Thoracic aorta (tissue), 2 donors: ENCODE results near the gene C3orf70. TPM values are rescaled to one million over a fixed set of nuclear protein-coding genes. Genes with fewer than 3 reads are reported as not detected.
A peak's percentile ranks its signal among the peaks of the same experiment; 100 is the strongest.

Experiments used
- ATAC-seq: fragments of 150-250 bp; one replicate; pipeline ENCODE4 v1.8.0; 2017; ENCODE audit warnings: low read depth; ENCODE audit not compliant: insufficient number of reproducible peaks, low FRiP score
- DNase-seq: peaks from one replicate; pipeline ENCODE4 v3.0.0-alpha.2; 2020; ENCODE audit warnings: low spot score
- H3K27ac ChIP-seq, 2 donors: fragments of 200-600 bp; sonication (generic); 1 replicate in 1 of 2; 2 replicates in 1 of 2; pipeline ENCODE4 v1.5.1; 2016; ENCODE audit warnings: mild to moderate bottlenecking in 2 of 2, moderate library complexity in 2 of 2
- H3K27me3 ChIP-seq: fragments of 200-600 bp; sonication (generic); replicated peaks from 2 replicates; pipeline ENCODE4 v1.6.0; 2016; ENCODE audit warnings: mild to moderate bottlenecking; ENCODE audit not compliant: insufficient read depth
- H3K36me3 ChIP-seq: fragments of 200-600 bp; sonication (generic); one replicate; pipeline ENCODE4 v1.5.1; 2016
- H3K4me1 ChIP-seq, 2 donors: fragments of 200-600 bp; sonication (generic); 1 replicate in 1 of 2; 2 replicates in 1 of 2; pipeline versions ENCODE4 v1.5.1 to v1.6.0; 2016; ENCODE audit warnings: low read depth in 2 of 2, mild to moderate bottlenecking in 1 of 2; ENCODE audit not compliant: control insufficient read depth in 1 of 2
- H3K4me3 ChIP-seq: fragments of 200-600 bp; sonication (generic); 2 replicates; pipeline ENCODE4 v1.5.1; 2016; ENCODE audit warnings: mild to moderate bottlenecking
- H3K9me3 ChIP-seq: fragments of 200-600 bp; sonication (generic); 2 replicates; pipeline ENCODE4 v1.5.1; 2016
- CTCF ChIP-seq: fragments of 200-600 bp; sonication (generic); IDR thresholded peaks from one replicate; pipeline ENCODE4 v1.5.1; 2019; ENCODE audit warnings: antibody characterized with exemption
- total RNA-seq, 2 donors: library from RNA; depleted of rRNA; stranded (reverse); fragments of >200 nt; gene quantifications; one replicate each; pipeline versions ENCODE4 v1.1.0 to v1.2.3, GENCODE V29; 2016

The C3orf70 gene
- total RNA-seq, 2 donors from 2014 or later: 14.2 to 22.7 TPM

DNA sequence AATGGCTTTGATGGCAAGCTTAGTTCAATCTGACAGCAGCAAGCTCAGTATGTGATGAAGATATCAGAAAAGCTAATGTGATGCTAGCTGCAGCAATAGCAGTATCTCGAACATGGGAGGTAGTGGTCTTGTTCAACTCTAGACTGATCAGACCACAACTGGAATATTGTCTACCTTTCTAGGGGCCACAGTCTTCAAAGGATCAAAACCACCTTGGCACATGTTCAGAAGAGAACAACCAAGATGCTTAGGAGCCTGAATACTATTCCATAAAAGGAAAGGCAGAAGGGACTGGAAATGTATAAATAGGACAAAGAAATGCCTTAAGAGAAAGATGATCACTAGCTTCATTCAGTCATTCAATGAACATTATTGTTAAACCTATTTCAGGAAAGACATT, 2.3 kb downstream of the C3orf70 start:
- Histone ChIP-seq H3K27me3 (peaks cover 6% of the 10 kb centered on the region), H3K4me3 (peak overlapping the region; percentile 88), H3K36me3 (no peaks in the 10 kb centered on the region), H3K9me3 (no peaks in the 10 kb centered on the region), H3K27ac (peak overlapping the region; percentile 84 to 86), H3K4me1 (peaks cover 10 to 42% of the 10 kb centered on the region in 2 donors)
- TF ChIP-seq CTCF: no peak
- no peak for DNase-seq
- ATAC-seq: no peak

- DNase-seq (no peak), ATAC-seq (no peak)
- peaks cover 10 to 47% of the 10 kb centered on the region in 2 donors for H3K4me1 ChIP-seq
- H3K36me3 ChIP-seq: no peaks in the 10 kb centered on the region
- H3K4me3 ChIP-seq: peak overlapping the region; percentile 88
- no peak for TF ChIP-seq CTCF
- H3K9me3 ChIP-seq: no peaks in the 10 kb centered on the region
- H3K27ac ChIP-seq: peak overlapping the region in 1 of 2 donors; percentile 86
- peaks cover 6% of the 10 kb centered on the region for H3K27me3 ChIP-seq
These were observed 3.3 kb downstream of the C3orf70 start for GRCh38 chr3:185149591-185149990.

GRCh38 chr3:185145511-185145910, 7.3 kb downstream of the C3orf70 start:
- ATAC-seq (no peak), DNase-seq (no peak)
- peaks cover 10 to 43% of the 10 kb centered on the region in 2 donors for H3K4me1 ChIP-seq
- no peak overlapping the region for H3K27ac ChIP-seq
- H3K27me3 ChIP-seq: no peaks in the 10 kb centered on the region
- H3K4me3 ChIP-seq: no peak overlapping the region
- no peaks in the 10 kb centered on the region for H3K36me3 ChIP-seq
- no peaks in the 10 kb centered on the region for H3K9me3 ChIP-seq
- TF ChIP-seq CTCF: no peak

GRCh38 chr3:185144784-185145183, 8.1 kb downstream of the C3orf70 start:
- no peak overlapping the region for H3K4me3 ChIP-seq
- no peaks in the 10 kb centered on the region for H3K9me3 ChIP-seq

DNA sequence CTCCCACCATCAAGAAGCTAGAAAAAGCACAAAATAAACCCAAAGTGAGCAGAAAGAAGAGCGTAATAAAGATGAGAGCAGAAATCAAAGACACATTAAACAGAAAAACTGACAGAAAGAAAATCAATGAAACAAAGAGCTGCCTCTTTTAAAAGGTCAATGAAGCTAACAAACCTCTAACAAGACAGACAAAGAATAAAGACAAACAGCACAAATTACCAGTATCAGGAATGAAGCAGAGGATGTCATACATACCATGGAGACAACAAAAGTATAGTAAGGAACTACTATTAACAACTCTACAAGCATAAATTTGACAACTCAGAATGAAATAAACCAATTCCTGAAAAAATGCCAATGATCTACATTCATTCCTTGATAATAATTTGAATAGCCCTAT, 15.0 kb downstream of the C3orf70 start:
- Histone ChIP-seq H3K4me1 (peaks cover 0 to 10% of the 10 kb centered on the region in 2 donors), H3K4me3 (no peak overlapping the region), H3K36me3 (no peaks in the 10 kb centered on the region), H3K27ac (no peak overlapping the region), H3K9me3 (no peaks in the 10 kb centered on the region), H3K27me3 (no peaks in the 10 kb centered on the region)
- no peak for DNase-seq
- TF ChIP-seq CTCF: no peak
- ATAC-seq: no peak

More at GRCh38 chr3:185144784-185145183, 8.1 kb downstream of the C3orf70 start:
- no peaks in the 10 kb centered on the region for H3K27me3 ChIP-seq
- no peak overlapping the region for H3K27ac ChIP-seq
- TF ChIP-seq CTCF: no peak
- no peaks in the 10 kb centered on the region for H3K36me3 ChIP-seq
- peaks cover 7 to 39% of the 10 kb centered on the region in 2 donors for H3K4me1 ChIP-seq
- DNase-seq: no peak
- no peak for ATAC-seq
